Stomach smooth muscle (tissue), 2 donors: ENCODE results near the gene ADCK1.
A peak's percentile ranks its signal among the peaks of the same experiment; 100 is the strongest.
"Not testable (repeated sequence)": the region's sequence is repeated elsewhere in the genome, so short reads cannot be mapped to it uniquely, and the experiment has no call there.

Source experiments
- H3K27ac ChIP-seq: one replicate; pipeline ENCODE4 v1.7.0; 2013; ENCODE audit warnings: mild to moderate bottlenecking, low read length, inconsistent platforms
- H3K27me3 ChIP-seq, 2 donors: one replicate each; pipeline ENCODE4 v1.7.0; 2013; ENCODE audit warnings: low read length in 2 of 2; ENCODE audit not compliant: insufficient read depth in 2 of 2, control insufficient read depth in 1 of 2
- H3K36me3 ChIP-seq, 2 donors: one replicate each; pipeline ENCODE4 v1.7.0; 2013; ENCODE audit warnings: low read length in 2 of 2; ENCODE audit not compliant: control insufficient read depth in 2 of 2, insufficient read depth in 2 of 2
- H3K4me1 ChIP-seq: one replicate; pipeline ENCODE4 v1.7.0; 2013; ENCODE audit warnings: low read length; ENCODE audit not compliant: control insufficient read depth, insufficient read depth
- H3K4me3 ChIP-seq, 2 donors: one replicate each; pipeline ENCODE4 v1.7.0; 2013; ENCODE audit warnings: low read length in 2 of 2
- H3K9ac ChIP-seq, 2 donors: one replicate each; pipeline ENCODE4 v1.7.0; 2013; ENCODE audit warnings: low read length in 2 of 2, mild to moderate bottlenecking in 1 of 2
- H3K9me3 ChIP-seq, 2 donors: one replicate each; pipeline ENCODE4 v1.7.0; 2013; ENCODE audit warnings: low read length in 2 of 2; ENCODE audit not compliant: control insufficient read depth in 2 of 2
- donor health status: healthy.
- donor health status: Pancreatic carcinoma.

The ADCK1 gene

DNA sequence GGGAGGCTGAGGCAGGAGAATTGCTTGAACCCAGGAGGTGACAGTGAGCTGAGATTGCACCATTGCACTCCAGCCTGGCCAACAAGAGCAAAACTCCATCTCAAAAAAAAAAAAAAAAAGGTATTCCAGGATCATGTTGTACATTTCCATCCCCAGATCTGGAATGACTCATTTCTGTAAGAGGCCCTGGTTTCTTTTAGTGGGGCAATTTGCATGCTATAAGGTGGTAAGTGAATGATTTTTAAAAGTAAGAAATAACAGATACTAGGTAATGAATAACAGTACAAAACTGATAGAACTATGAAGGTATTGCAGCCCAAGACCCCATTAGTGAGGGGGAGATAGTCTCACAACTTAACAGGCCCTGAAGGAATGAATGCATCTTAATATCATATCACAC is 17.7 kb upstream of the ADCK1 start:
- H3K36me3 ChIP-seq = no peaks in the 10 kb centered on the region
- H3K27me3 ChIP-seq = no peaks in the 10 kb centered on the region
- no peaks in the 10 kb centered on the region for H3K9me3 ChIP-seq
- H3K9ac ChIP-seq = no peak overlapping the region
- no peak overlapping the region for H3K4me3 ChIP-seq
- no peak overlapping the region for H3K27ac ChIP-seq
- no peaks in the 10 kb centered on the region for H3K4me1 ChIP-seq

DNA sequence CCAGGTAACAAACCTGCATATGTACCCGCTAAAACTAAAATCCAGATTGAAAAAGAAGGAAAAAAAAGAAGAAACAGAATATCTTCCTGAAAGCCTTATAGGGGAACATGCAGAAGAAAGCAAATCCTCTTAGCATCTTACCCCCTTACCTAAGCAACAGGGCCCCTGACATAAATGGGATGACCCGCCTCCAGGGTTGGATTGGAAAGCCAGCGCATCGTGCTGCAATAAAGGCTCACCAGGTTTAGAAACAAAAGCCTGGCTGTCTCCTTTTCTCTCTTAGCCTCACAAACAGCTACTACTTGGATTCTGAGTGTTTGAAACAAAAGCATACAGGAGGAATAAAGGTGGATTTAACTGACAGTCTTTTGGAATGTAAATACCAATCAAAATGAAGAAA is 13.8 kb upstream of the ADCK1 start:
- H3K27ac ChIP-seq = no peak overlapping the region
- H3K4me3 ChIP-seq = no peak overlapping the region
- H3K9ac ChIP-seq = no peak overlapping the region
- H3K4me1 ChIP-seq = no peaks in the 10 kb centered on the region
- no peaks in the 10 kb centered on the region for H3K9me3 ChIP-seq
- peaks cover 0 to 2% of the 10 kb centered on the region in 2 donors for H3K27me3 ChIP-seq
- no peaks in the 10 kb centered on the region for H3K36me3 ChIP-seq

DNA sequence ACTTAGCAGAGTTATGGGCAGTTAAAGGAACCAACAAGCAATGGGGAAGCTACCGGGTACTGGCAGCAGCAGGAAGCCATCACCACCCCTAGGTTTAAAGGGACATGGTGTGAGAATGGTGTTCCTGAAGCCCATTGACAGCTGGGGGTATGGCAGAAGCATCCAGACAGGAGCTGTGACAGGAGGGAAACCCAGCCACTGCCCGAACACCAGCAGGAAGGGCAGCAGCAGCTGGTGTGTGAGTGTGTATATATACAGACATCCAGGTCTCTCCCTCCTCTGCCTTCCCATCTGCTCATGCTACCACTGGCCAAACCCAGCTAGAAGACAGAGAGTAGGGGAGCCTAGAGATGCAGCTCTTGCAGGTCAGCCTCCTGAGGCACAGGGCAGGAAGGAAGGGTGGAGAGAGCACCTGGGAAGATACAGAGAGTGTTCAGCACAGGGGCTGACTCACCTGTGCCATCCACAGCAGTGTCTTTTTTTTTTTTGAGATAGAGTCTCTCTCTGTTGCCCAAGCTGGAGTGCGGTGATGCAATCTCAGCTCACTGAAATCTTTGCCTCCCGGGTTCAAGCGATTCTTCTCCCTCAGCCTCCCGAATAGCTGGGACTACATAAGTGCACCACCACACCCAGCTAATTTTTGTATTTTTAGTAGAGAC is 9.2 kb upstream of the ADCK1 start:
- no peak overlapping the region for H3K9ac ChIP-seq
- no peaks in the 10 kb centered on the region for H3K36me3 ChIP-seq
- no peak overlapping the region for H3K4me3 ChIP-seq
- no peaks in the 10 kb centered on the region for H3K4me1 ChIP-seq
- H3K27me3 ChIP-seq = peaks cover 0 to 2% of the 10 kb centered on the region in 2 donors
- H3K9me3 ChIP-seq = no peaks in the 10 kb centered on the region
- no peak overlapping the region for H3K27ac ChIP-seq

DNA sequence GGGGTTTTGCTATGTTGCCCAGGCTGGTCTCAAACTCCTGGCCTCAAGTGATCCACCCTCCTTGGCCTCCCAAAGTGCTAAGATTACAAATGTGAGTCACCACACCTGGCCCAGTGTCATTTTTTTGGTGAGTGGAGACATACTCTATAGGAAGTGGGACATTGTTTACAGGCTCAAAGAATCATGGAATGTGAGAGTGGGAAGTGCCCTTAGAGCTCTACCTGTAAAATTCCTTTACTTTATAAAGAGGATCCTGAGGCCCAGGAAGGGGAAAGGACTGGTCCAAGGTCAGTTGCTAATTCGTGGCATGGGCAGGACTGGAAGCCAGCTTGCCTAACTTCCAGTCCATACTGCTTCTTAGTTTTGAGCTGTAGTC is 8.7 kb upstream of the ADCK1 start:
- H3K9ac ChIP-seq = no peak overlapping the region

DNA sequence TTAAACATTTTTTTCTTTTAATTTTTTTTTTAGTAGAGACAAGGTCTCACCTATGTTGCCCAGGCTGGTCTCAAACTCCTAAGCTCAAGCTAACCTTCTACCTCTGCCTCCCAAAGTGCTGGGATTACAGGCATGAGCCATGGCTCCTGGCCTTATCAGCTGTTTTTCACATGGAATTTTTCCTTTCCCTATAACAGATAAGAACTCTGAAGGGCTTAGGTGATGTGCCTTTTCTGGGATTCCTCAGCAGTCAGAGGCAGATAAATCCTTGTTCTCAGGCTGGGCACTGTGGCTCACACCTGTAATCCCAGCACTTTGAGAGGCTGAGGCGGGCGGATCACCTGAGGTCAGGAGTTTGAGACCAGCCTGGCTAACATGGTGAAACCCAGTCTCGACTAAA is 6.7 kb upstream of the ADCK1 start:
- not testable (repeated sequence) for H3K27ac ChIP-seq, H3K4me3 ChIP-seq, H3K9ac ChIP-seq, H3K9me3 ChIP-seq, H3K4me1 ChIP-seq, H3K27me3 ChIP-seq, H3K36me3 ChIP-seq

More for the DNA sequence above, 8.7 kb upstream of the ADCK1 start:
- peaks cover 0 to 2% of the 10 kb centered on the region in 2 donors for H3K27me3 ChIP-seq
- no peaks in the 10 kb centered on the region for H3K9me3 ChIP-seq
- no peaks in the 10 kb centered on the region for H3K36me3 ChIP-seq
- H3K27ac ChIP-seq = no peak overlapping the region
- no peaks in the 10 kb centered on the region for H3K4me1 ChIP-seq
- H3K4me3 ChIP-seq = no peak overlapping the region

DNA sequence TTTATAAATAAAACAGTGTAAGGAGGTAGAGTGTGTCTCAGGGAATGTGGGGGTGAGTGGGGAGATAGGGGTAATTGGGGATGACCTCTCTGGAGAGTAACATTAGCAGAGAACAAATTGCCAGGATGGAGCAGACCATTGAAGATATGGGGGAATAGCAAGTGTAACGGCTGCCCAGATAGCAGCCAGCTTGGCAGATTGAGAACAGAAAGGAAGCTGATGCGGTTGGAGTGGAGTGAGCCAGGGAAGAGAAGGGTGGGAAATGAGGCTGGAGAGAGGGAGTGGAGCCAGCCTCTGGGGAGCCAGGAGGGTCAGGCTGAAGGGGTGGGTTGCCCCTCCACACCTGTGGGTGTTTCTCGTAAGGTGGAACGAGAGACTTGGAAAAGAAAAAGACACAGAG is 5.6 kb upstream of the ADCK1 start:
- H3K27me3 ChIP-seq = peaks cover 0 to 2% of the 10 kb centered on the region in 2 donors
- no peak overlapping the region for H3K9ac ChIP-seq
- H3K4me1 ChIP-seq = no peaks in the 10 kb centered on the region
- no peak overlapping the region for H3K27ac ChIP-seq
- H3K9me3 ChIP-seq = no peaks in the 10 kb centered on the region
- H3K36me3 ChIP-seq = no peaks in the 10 kb centered on the region
- no peak overlapping the region for H3K4me3 ChIP-seq

DNA sequence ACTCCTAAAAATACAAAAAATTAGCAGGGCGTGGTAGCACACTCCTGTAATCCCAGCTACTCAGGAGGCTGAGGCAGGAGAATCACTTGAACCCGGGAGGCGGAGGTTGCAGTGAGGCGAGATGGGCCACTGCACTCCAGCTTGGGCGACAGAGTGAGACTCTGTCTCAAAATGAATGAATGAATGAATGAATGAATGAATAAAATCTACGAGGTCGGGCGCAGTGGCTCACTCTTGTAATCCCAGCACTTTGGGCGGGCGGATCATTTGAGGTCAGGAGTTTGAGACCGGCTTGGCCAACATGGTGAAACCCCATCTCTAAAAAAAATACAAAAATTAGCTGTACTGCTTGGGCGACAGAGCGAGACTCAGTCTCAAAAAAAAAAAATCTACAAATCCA is 453 bp upstream of the ADCK1 start:
- H3K4me3 ChIP-seq = peak overlapping the region; percentile 76 to 86
- not testable (repeated sequence) for H3K27me3 ChIP-seq, H3K4me1 ChIP-seq, H3K9me3 ChIP-seq, H3K36me3 ChIP-seq
- H3K9ac ChIP-seq = peak overlapping the region; percentile 63 to 81
- peak overlapping the region; percentile 55 for H3K27ac ChIP-seq

DNA sequence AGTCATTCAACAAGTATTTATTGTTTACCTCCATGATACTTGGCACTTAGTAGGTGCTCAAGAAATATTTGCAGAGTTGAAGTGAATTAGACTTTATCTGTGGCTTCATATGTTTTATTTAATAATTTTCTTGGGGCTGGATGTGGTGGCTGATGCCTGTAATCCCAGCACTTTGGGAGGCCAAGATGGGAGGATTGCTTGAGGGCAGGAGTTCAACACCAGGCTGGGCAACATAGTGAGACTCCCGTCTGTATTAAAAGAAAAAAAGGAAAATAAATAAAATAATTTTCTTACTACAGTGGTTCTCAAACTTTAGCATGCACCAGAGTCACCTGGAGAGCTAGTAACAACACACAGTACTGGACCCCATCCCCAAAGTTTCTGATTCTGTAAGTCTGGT is 905 bp downstream of the ADCK1 start:
- H3K4me1 ChIP-seq = peaks cover 4% of the 10 kb centered on the region
- H3K9me3 ChIP-seq = no peaks in the 10 kb centered on the region
- peak overlapping the region; percentile 76 to 86 for H3K4me3 ChIP-seq
- no peaks in the 10 kb centered on the region for H3K27me3 ChIP-seq
- H3K9ac ChIP-seq = peak overlapping the region in 1 of 2 donors; percentile 81
- no peaks in the 10 kb centered on the region for H3K36me3 ChIP-seq
- H3K27ac ChIP-seq = no peak overlapping the region

DNA sequence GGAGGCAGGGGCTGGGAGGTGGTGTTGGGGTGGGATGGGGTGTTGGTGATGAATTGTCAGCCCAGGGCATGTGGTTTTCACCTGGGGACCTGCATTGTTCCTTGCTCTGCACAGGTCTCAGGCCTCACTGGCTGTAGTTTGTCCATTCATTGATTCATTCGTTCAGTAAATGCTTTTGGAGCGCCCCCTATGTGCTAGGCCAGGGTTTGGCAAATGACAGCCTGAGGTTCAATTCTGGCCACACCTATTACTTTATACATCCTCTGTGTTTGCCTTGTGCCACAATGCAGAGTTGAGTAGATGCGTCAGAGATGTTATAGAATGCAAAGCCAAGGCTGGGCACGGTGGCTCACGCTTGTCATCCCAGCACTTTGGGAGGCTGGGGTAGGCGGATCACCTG is 4.7 kb downstream of the ADCK1 start:
- Histone ChIP-seq H3K9me3 (no peaks in the 10 kb centered on the region), H3K4me1 (peaks cover 4% of the 10 kb centered on the region), H3K9ac (no peak overlapping the region), H3K36me3 (no peaks in the 10 kb centered on the region), H3K4me3 (no peak overlapping the region), H3K27ac (no peak overlapping the region), H3K27me3 (no peaks in the 10 kb centered on the region)

DNA sequence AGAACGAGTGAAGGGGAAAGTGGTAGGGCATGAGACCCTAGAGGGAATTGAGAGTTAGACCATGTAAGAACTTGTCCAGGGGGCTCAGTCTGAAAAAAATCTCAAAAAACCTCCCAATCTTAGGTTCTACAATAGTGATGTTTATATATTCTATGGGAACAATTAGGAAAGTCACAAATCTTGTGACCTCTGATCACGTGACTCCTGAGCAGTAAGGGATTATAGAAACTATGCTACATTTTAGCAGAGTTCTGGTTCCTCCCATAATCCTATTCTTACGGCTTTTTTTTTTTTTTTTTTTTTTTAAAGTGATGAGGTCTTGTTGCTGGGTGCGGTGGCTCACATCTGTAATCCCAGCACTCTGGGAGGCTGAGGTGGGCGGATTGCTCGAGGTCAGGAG is 5.8 kb downstream of the ADCK1 start:
- Histone ChIP-seq H3K27ac (no peak overlapping the region), H3K27me3 (no peaks in the 10 kb centered on the region), H3K4me3 (no peak overlapping the region), H3K9ac (no peak overlapping the region), H3K4me1 (no peaks in the 10 kb centered on the region), H3K36me3 (no peaks in the 10 kb centered on the region), H3K9me3 (no peaks in the 10 kb centered on the region)

DNA sequence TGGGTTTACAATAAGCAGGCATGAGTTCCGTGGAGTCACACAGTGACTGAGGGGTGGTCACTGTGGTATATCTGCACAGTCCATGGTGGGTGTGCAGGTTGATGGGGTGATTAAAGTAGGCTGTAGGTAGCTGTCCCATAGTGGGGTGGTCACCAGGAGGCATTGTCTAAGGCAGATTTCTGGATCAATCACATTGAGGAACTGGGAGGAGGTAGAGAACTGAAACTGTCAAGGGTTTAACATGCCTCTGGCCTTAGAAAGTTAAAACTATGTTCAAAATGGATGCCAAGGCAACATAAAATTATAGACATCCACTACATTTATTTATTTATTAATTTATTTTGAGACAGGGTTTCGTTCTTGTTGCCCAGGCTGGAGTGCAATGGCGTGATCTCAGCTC is 8.3 kb downstream of the ADCK1 start:
- Histone ChIP-seq H3K4me3 (no peak overlapping the region), H3K36me3 (no peaks in the 10 kb centered on the region), H3K9ac (no peak overlapping the region), H3K27me3 (no peaks in the 10 kb centered on the region), H3K4me1 (no peaks in the 10 kb centered on the region), H3K27ac (no peak overlapping the region), H3K9me3 (no peaks in the 10 kb centered on the region)
